Neutrophil (primary cell): ENCODE data around the gene RPL7A.

Experiments
- H3K27ac ChIP-seq: fragments of 200-600 bp; sonication (generic); 2 replicates; pipeline ENCODE4 v1.5.1; 2016; ENCODE audit warnings: mild to moderate bottlenecking, moderate library complexity
- H3K27me3 ChIP-seq: fragments of 200-600 bp; sonication (generic); 2 replicates; pipeline ENCODE4 v1.6.0; 2016; ENCODE audit warnings: mild to moderate bottlenecking
- H3K36me3 ChIP-seq: fragments of 200-600 bp; sonication (generic); 2 replicates; pipeline ENCODE4 v1.5.1; 2017
- H3K4me1 ChIP-seq, 2 experiments: fragments of 200-600 bp in 1 of 2; sonication (generic) in 1 of 2; 1 replicate in 1 of 2; 2 replicates in 1 of 2; pipeline versions ENCODE4 v1.5.1 to v1.6.1; 2013 to 2016; ENCODE audit warnings: low read depth in 1 of 2, low read length in 1 of 2, mild to moderate bottlenecking in 1 of 2, moderate library complexity in 1 of 2; ENCODE audit not compliant: control insufficient read depth in 1 of 2, insufficient read depth in 1 of 2
- H3K4me3 ChIP-seq, 2 experiments: fragments of 200-600 bp in 1 of 2; sonication (generic) in 1 of 2; 1 replicate in 1 of 2; 2 replicates in 1 of 2; pipeline ENCODE4 v1.5.1; 2013 to 2016; ENCODE audit warnings: low read depth in 1 of 2, low read length in 1 of 2, mild to moderate bottlenecking in 1 of 2, moderate library complexity in 1 of 2
- H3K9me3 ChIP-seq: fragments of 200-600 bp; sonication (generic); 2 replicates; pipeline ENCODE4 v1.5.1; 2016
- TF ChIP-seq, protein P1 (sequence below): fragments of 200-600 bp; sonication (generic); IDR thresholded peaks from 2 replicates; pipeline ENCODE4 v1.5.1; 2016; ENCODE audit warnings: antibody characterized with exemption

The RPL7A gene

DNA sequence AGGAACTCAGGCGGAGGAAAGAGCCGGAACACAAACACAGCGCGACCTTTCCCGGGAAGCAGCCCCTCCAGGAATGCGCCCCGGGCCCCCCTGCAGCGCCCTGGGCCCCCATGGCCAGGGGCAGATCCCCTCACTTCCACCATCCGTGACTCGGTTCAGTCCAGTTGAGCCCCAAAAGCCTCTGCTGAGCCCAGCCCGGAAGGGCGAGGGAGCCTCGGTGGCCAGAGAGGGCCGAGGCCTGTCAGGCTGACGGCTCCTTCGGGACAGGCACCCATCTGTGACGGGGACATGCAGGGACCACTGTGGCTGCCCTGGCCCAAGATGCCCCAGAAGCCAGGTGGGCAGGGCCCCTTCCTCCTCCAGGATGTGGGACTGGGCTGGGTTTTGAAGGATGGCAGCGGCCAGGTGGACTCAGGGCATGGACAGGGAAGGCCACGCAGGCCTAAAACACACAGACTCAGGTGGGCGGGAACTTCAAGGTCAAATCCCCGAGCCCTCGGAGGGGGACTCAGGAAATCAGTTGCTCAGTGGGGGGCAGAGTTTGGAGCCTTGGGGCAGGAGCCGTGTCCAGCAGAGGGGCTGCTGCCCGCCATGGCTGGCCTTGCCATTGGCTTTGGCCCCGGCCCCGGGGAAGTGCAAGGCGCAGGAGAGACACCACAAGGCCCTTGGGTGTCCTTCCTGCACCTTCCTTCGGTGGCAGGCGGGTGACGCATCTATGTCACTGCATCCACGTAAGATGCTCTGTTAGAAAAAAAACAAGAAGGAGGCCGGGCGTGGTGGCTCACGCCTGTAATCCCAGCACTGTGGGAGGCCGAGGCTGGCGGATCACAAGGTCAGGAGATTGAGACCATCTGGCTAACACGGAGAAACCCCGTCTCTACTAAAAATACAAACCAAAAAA, 43.3 kb upstream of the RPL7A start:
- Histone ChIP-seq H3K27ac (no peak overlapping the region), H3K27me3 (no peaks in the 10 kb centered on the region), H3K4me3 (no peak overlapping the region), H3K4me1 (no peaks in the 10 kb centered on the region), H3K9me3 (no peaks in the 10 kb centered on the region), H3K36me3 (no peaks in the 10 kb centered on the region)
- TF ChIP-seq, protein P1, sequence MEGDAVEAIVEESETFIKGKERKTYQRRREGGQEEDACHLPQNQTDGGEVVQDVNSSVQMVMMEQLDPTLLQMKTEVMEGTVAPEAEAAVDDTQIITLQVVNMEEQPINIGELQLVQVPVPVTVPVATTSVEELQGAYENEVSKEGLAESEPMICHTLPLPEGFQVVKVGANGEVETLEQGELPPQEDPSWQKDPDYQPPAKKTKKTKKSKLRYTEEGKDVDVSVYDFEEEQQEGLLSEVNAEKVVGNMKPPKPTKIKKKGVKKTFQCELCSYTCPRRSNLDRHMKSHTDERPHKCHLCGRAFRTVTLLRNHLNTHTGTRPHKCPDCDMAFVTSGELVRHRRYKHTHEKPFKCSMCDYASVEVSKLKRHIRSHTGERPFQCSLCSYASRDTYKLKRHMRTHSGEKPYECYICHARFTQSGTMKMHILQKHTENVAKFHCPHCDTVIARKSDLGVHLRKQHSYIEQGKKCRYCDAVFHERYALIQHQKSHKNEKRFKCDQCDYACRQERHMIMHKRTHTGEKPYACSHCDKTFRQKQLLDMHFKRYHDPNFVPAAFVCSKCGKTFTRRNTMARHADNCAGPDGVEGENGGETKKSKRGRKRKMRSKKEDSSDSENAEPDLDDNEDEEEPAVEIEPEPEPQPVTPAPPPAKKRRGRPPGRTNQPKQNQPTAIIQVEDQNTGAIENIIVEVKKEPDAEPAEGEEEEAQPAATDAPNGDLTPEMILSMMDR = no peak

DNA sequence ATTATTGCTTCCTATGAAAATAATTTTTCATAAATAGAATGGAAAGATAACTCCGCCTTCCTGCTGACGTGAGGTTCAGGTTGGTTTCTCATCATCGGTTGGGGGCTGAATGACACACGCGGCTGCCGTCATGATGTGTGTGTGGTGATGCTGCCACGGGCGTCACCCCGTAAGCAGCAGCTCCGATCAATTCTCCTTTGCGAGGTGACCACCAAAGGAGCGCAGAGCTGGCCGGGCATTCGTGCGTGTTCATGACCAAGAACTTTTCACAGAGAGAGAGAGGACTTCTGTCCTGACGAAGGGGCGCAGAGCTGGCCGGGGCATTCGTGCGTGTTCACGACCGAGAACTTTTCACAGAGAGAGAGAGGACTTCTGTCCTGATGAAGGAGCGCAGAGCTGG, 42.3 kb upstream of the RPL7A start:
- Histone ChIP-seq H3K4me3 (no peak overlapping the region), H3K9me3 (no peaks in the 10 kb centered on the region), H3K36me3 (no peaks in the 10 kb centered on the region), H3K27ac (no peak overlapping the region), H3K27me3 (no peaks in the 10 kb centered on the region), H3K4me1 (no peaks in the 10 kb centered on the region)
- TF ChIP-seq, protein P1 = no peak

DNA sequence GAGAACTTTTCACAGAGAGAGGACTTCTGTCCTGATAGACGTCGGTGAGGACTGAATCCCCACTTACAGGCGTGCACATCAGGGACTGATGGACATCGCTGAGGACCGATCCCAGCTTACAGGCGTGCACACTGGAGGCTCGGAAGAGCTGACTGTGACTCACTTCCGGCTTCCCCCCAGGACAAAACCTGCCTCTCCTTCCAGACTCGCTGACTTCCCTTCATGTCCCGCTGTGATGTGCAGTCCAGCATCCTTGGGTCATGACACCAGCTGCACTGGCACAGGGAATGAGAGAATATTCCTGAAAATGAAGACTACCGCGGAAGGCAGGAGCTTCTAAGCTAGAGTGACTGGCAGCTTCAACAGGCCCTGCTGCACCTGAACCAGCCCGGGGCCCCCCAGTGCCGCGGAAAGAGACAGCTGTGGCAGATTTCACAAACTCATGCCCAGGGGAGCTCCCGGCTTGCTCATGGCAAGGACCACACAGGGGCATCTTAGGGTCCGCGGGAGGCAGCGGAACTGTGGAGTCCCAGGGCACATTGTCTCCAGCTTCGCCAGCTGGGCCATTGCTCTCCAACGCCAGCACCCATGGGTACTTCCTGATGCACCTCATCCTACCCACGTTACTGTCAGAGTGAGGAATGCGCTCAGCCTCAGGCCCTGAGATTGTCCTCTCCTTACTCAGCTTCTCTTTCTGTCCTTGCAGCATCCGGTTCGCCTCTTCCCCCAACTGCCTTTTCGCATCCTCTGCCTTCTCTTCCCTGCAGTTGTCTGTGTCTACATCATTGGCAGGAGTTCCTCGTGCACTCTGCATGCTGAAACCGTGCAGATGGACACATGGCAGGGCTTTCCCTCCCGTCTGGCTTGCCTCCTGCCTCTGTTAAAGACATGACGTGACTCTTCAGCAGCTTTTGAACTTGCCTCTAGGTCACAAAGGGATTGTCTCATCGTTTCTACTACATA, 41.5 kb upstream of the RPL7A start:
- Histone ChIP-seq H3K27ac (no peak overlapping the region), H3K4me1 (no peaks in the 10 kb centered on the region), H3K27me3 (no peaks in the 10 kb centered on the region), H3K36me3 (no peaks in the 10 kb centered on the region), H3K9me3 (no peaks in the 10 kb centered on the region), H3K4me3 (no peak overlapping the region)
- TF ChIP-seq, protein P1 = no peak

DNA sequence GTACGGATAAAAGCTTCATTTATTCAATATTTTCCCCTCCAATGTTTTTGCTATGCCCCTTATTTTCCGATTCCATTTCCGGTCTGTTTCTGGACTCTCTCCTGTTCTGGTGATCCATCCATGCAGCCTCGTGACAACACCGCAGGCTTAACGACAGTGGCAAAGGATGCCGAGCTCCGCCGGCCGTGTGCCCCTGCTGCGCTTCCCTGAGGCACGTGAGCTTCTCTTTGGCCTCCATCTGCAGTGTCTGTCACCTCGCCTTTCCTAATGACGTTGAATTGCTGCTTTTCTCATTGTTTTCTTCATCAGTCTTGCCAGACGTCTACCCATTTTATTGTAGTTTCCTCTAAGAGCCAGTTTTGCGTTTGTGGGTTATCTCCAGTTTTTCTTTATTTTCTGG, 40.7 kb upstream of the RPL7A start:
- TF ChIP-seq, protein P1 = no peak
- H3K9me3 ChIP-seq = no peaks in the 10 kb centered on the region
- no peaks in the 10 kb centered on the region for H3K36me3 ChIP-seq
- no peaks in the 10 kb centered on the region for H3K27me3 ChIP-seq
- H3K4me1 ChIP-seq = no peaks in the 10 kb centered on the region
- no peak overlapping the region for H3K27ac ChIP-seq
- H3K4me3 ChIP-seq = no peak overlapping the region

DNA sequence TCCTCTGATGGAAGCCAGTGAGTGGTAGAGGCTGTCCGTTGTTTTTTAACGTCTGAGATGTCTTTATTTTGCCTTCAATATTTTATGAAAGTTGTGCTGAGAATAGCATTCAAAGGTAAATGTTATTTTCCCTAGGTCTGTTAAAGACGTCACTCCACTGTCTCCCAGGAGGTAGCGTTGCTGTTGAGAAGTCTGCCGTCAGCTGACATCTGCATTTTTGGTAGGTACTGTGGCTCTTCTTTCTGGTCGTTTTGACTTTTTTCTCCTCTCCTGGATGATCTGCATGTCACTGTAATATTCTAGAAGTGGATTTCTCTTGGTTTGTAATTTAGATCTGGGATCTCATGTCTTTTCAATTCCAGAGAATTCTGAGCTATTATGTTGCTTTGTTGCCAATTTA, 38.4 kb upstream of the RPL7A start:
- no peaks in the 10 kb centered on the region for H3K27me3 ChIP-seq
- H3K4me3 ChIP-seq = no peak overlapping the region
- no peak overlapping the region for H3K27ac ChIP-seq
- no peaks in the 10 kb centered on the region for H3K4me1 ChIP-seq
- TF ChIP-seq, protein P1 = no peak
- H3K36me3 ChIP-seq = no peaks in the 10 kb centered on the region
- H3K9me3 ChIP-seq = no peaks in the 10 kb centered on the region
